Measurements from ENCODE around the gene SNCAIP. TPM values are rescaled to one million over a fixed set of nuclear protein-coding genes. Genes with fewer than 3 reads are reported as not detected.

The SNCAIP gene
- total RNA-seq, 1 experiment from 2014 or later = 1.2 TPM

DNA sequence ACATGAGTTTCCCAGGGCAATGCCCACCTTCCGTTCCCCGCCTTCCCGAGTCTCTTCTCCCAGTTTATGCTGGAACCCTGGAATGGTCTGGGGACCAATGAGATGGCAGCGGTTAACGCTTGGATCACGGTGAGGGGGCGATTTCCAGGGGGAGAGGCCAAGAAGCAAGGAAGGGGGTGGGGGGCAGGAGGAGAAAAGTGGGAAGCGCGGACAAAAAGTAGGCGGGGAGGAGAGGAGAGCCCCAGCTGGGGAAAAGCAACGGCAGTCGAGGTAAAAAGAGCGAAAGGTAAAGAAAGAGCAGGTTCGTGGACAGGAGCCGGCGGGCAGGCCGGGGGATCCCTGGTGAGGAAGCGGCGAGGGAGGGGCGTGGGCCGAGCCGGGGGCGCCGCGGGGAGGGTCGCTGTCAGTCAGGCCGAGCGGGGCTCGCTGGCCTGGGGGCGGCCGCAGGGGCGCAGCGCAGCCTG is 508 bp upstream of the SNCAIP start:
- DNase-seq = no peak
- peak overlapping the region; percentile 32 for H3K4me3 ChIP-seq (ENCODE audit: low read depth, low read length)
- peaks cover 2% of the 10 kb centered on the region for H3K9me3 Mint-ChIP-seq (ENCODE audit: unreplicated experiment)
- H3K4me1 Mint-ChIP-seq (ENCODE audit: low read depth, unreplicated experiment) = peaks cover 10% of the 10 kb centered on the region
- no peaks in the 10 kb centered on the region for H3K4me1 ChIP-seq
- TF ChIP-seq, protein P1, sequence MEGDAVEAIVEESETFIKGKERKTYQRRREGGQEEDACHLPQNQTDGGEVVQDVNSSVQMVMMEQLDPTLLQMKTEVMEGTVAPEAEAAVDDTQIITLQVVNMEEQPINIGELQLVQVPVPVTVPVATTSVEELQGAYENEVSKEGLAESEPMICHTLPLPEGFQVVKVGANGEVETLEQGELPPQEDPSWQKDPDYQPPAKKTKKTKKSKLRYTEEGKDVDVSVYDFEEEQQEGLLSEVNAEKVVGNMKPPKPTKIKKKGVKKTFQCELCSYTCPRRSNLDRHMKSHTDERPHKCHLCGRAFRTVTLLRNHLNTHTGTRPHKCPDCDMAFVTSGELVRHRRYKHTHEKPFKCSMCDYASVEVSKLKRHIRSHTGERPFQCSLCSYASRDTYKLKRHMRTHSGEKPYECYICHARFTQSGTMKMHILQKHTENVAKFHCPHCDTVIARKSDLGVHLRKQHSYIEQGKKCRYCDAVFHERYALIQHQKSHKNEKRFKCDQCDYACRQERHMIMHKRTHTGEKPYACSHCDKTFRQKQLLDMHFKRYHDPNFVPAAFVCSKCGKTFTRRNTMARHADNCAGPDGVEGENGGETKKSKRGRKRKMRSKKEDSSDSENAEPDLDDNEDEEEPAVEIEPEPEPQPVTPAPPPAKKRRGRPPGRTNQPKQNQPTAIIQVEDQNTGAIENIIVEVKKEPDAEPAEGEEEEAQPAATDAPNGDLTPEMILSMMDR (IDR thresholded peaks at IDR 0.05; ENCODE audit: insufficient read depth in 1 of 2, low read depth in 1 of 2, low read length in 1 of 2, severe bottlenecking in 1 of 2, unreplicated experiment in 1 of 2) = no peak
- BruUV-seq (replicated peaks) = no TSS peak
- no peaks in the 10 kb centered on the region for H3K27me3 ChIP-seq (replicated peaks; ENCODE audit: control insufficient read depth, insufficient read depth, low read length)
- H3K4me3 Mint-ChIP-seq (ENCODE audit: unreplicated experiment) = peak overlapping the region; percentile 75
- no peaks in the 10 kb centered on the region for H3K36me3 Mint-ChIP-seq (ENCODE audit: insufficient read depth, unreplicated experiment)
- POLR2A ChIA-PET = no interaction called here
- CTCF ChIA-PET = no interaction called here
- no peaks in the 10 kb centered on the region for H3K9me3 ChIP-seq
- intact Hi-C loops (cut with micrococcal nuclease; ENCODE audit: unreplicated experiment) = loop anchor here (5.0 to 10.0 kb wide), 4 partner anchors 106 to 349 kb away; partner anchors contain the start of gene SRFBP1
- peaks cover 6% of the 10 kb centered on the region for H3K27me3 Mint-ChIP-seq (ENCODE audit: insufficient read depth, unreplicated experiment)
- H3K36me3 ChIP-seq (ENCODE audit: control insufficient read depth, insufficient read depth, low read length) = no peaks in the 10 kb centered on the region
- H3K27ac Mint-ChIP-seq (ENCODE audit: unreplicated experiment) = no peak overlapping the region

DNA sequence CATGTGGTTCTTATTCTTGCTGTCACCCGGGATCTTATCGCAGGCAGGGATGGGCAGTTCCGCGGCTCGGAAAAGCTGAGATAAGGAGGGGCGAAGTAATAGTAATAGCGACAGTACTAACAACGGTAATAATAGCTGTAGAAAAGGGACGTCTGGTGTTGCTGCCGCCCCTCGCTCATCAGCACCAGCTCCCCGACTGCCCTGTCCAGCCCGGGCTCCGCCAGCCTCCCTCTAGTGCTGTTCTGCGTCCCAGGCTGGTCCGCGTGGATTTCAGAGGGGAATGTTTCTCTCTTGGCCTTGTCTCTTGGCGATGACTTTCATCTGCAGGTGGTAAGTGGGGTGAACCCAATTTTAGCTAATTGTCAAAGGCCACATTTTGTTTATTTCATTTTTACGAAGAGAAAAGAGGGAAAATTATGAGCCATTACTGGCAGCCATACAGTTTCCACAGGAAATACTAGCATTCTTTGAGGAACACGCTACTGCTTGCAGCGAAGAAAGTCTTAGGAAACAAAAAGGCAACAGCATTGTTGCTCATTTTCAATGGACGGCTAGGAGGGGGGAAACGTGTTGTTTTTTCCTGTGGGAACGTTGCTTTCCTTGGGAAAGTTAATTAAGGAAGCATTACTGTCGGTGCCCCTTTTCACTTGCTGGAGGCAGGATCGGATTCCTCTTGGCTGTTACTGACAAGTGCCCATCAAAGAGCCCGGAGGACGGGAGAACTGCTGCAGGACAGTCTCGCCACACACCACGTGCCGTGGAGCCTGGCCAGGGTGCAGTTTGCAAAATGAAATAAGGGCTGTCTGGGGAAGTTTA is 762 bp downstream of the SNCAIP start:
- no TSS peak for BruUV-seq (replicated peaks)
- Mint-ChIP-seq H3K27me3 (ENCODE audit: insufficient read depth, unreplicated experiment) (peaks cover 6% of the 10 kb centered on the region), H3K4me3 (ENCODE audit: unreplicated experiment) (peak overlapping the region; percentile 75), H3K4me1 (ENCODE audit: low read depth, unreplicated experiment) (peaks cover 9% of the 10 kb centered on the region), H3K36me3 (ENCODE audit: insufficient read depth, unreplicated experiment) (no peaks in the 10 kb centered on the region), H3K9me3 (ENCODE audit: unreplicated experiment) (no peaks in the 10 kb centered on the region), H3K27ac (ENCODE audit: unreplicated experiment) (no peak overlapping the region)
- Histone ChIP-seq H3K4me3 (ENCODE audit: low read depth, low read length) (peak overlapping the region; percentile 43), H3K27me3 (replicated peaks; ENCODE audit: control insufficient read depth, insufficient read depth, low read length) (no peaks in the 10 kb centered on the region), H3K36me3 (ENCODE audit: control insufficient read depth, insufficient read depth, low read length) (no peaks in the 10 kb centered on the region), H3K4me1 (no peaks in the 10 kb centered on the region), H3K9me3 (no peaks in the 10 kb centered on the region)
- TF ChIP-seq, protein P1 (IDR thresholded peaks at IDR 0.05; ENCODE audit: insufficient read depth in 1 of 2, low read depth in 1 of 2, low read length in 1 of 2, severe bottlenecking in 1 of 2, unreplicated experiment in 1 of 2) = no peak
- intact Hi-C loops (cut with micrococcal nuclease; ENCODE audit: unreplicated experiment) = loop anchor here (2.0 to 10.0 kb wide), 5 partner anchors 20 to 350 kb away; partner anchors contain the start of gene SRFBP1
- ChIA-PET POLR2A (no interaction called here), CTCF (no interaction called here)
- peak in 1 of 2 experiments; percentile 29 for DNase-seq

DNA sequence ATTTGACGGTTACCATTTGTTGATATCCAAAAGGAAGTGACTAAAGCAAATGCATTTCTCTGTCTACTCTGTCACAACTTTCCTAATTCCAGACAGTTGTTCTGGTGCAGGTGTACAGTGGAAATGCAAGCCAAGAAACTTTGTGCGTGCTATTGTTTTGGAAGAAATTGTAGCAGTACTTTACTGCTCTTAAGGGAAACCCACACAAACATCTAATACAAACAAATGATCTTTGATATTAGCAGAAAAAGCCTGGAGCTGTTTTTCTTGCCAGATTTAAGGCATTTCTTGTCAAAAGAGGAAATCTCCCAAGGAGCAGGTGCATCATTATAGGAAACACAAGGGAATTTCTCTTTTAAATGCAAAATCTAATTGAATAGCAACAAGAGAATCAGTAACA is 2.0 kb downstream of the SNCAIP start:
- POLR2A ChIA-PET = no interaction called here
- BruUV-seq (replicated peaks) = no TSS peak
- Histone ChIP-seq H3K9me3 (no peaks in the 10 kb centered on the region), H3K4me1 (no peaks in the 10 kb centered on the region), H3K36me3 (ENCODE audit: control insufficient read depth, insufficient read depth, low read length) (no peaks in the 10 kb centered on the region), H3K27me3 (replicated peaks; ENCODE audit: control insufficient read depth, insufficient read depth, low read length) (no peaks in the 10 kb centered on the region), H3K4me3 (ENCODE audit: low read depth, low read length) (no peak overlapping the region)
- DNase-seq = no peak
- CTCF ChIA-PET = no interaction called here
- Mint-ChIP-seq H3K9me3 (ENCODE audit: unreplicated experiment) (no peaks in the 10 kb centered on the region), H3K27me3 (ENCODE audit: insufficient read depth, unreplicated experiment) (peaks cover 6% of the 10 kb centered on the region), H3K4me1 (ENCODE audit: low read depth, unreplicated experiment) (peaks cover 9% of the 10 kb centered on the region), H3K36me3 (ENCODE audit: insufficient read depth, unreplicated experiment) (no peaks in the 10 kb centered on the region), H3K27ac (ENCODE audit: unreplicated experiment) (no peak overlapping the region), H3K4me3 (ENCODE audit: unreplicated experiment) (no peak overlapping the region)
- intact Hi-C loops (cut with micrococcal nuclease; ENCODE audit: unreplicated experiment) = loop anchor here (5.0 to 10.0 kb wide), 4 partner anchors 103 to 352 kb away; partner anchors contain the start of gene SRFBP1
- TF ChIP-seq, protein P1 (IDR thresholded peaks at IDR 0.05; ENCODE audit: insufficient read depth in 1 of 2, low read depth in 1 of 2, low read length in 1 of 2, severe bottlenecking in 1 of 2, unreplicated experiment in 1 of 2) = no peak

Data from Caco-2 (cell line).